GM18951 (cell line): ENCODE data around the gene SETD7.

Experiments used
- POLR2A ChIP-seq: IDR thresholded peaks from 4 replicates; pipeline ENCODE4 v1.6.1; 2011; ENCODE audit warnings: mild to moderate bottlenecking; ENCODE audit not compliant: insufficient read length, insufficient read depth; ENCODE audit errors: extremely low read depth
- in situ Hi-C: fragments of 300-500 bp; cut with MboI; formaldehyde crosslinking; loops from one replicate; pipeline ENCODE4 v1.12.0; 2022; ENCODE audit warnings: low sequenced_read_pairs, mixed read lengths, inconsistent platforms; ENCODE audit not compliant: unreplicated experiment

SETD7 gene

DNA sequence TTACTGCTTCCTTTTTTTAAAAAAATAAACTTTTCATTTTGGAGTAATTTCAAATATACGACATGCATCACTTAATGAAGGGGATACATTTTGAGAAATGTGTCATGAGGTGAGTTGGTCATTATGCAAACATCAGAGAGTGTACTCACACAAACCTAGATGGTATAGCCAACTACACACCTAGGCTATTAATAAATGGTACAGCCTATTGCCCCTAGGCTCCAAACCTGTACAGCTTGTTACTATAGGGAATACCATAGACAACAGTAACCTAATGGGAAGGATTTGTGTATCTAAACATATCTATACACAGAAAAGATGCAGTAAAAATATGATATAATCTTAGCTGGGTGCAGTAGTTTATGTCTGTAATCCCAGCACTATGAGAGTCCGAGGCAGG, 29.1 kb downstream of the SETD7 start:
- in situ Hi-C loops, result no loop called here
- no peak for TF ChIP-seq POLR2A

DNA sequence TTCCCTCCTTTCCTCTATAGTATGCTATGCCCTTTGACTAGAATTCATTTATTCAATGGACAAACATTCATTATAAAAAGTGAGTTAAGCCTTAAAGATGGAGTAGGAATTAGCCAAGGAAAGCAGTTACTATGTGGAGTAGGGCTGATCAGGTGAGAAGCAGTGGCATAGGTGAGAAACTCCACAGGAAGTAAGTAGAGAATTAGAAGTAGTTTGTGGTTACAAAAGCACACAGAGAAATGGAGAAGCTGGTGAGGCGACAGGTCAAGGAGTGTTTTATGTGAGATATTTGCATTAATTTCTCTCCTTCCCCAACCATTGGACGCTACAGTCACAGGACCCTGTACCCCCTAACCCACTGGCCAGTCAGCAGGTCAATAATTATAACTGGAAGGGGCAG, 30.6 kb downstream of the SETD7 start:
- no peak for TF ChIP-seq POLR2A
- in situ Hi-C loops, result no loop called here

GRCh38 chr4:139524062-139524631, 31.9 kb downstream of the SETD7 start:
- in situ Hi-C loops, result no loop called here
- no peak for TF ChIP-seq POLR2A

DNA sequence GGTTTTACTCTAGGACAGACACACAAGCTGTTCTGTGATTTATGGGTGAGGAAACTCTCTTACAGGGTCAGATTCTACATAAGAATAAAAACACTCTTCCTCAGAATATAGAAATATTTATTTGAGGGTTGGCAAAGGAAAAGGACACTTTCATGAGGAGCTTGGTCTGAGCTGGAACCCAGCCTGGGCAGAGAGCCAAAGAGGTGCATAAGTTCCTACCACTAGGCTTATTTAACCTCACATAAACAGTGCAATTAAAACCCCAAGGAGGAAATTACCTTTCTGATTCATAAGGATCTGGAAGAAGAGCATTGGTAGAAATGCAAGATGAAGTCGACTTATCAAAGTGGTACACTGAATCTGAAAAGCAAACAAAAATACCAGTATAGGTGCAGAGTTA, 32.9 kb downstream of the SETD7 start:
- TF ChIP-seq POLR2A, result no peak
- in situ Hi-C loops, result no loop called here

- no peak for TF ChIP-seq POLR2A
- in situ Hi-C loops, result no loop called here
Measured at GRCh38 chr4:139522457-139522856, 33.6 kb downstream of the SETD7 start.

- in situ Hi-C loops, result no loop called here
- no peak for TF ChIP-seq POLR2A
Measured at GRCh38 chr4:139521754-139522401, 34.1 kb downstream of the SETD7 start.

DNA sequence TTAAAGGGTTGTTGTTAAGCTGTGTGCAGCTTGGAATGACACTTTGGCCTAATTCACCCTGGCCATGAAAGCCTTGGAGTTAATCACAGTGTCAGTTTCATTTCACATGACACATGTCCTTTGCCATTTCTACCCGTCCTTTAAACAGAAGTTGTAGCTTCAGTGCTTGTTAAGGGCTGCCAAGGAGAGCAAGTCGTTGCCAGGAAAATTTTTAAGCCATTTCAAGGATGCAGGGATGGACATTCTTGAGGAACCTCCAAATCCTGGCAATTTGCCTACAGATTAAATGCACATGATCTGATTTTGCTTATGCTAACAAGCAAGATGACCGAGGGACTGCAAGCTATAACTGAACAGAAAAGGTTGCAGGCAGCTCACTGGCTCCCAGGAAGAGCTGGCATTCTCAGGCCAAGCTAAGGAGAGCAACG, 40.5 kb downstream of the SETD7 start:
- in situ Hi-C loops, result no loop called here
- no peak for TF ChIP-seq POLR2A

DNA sequence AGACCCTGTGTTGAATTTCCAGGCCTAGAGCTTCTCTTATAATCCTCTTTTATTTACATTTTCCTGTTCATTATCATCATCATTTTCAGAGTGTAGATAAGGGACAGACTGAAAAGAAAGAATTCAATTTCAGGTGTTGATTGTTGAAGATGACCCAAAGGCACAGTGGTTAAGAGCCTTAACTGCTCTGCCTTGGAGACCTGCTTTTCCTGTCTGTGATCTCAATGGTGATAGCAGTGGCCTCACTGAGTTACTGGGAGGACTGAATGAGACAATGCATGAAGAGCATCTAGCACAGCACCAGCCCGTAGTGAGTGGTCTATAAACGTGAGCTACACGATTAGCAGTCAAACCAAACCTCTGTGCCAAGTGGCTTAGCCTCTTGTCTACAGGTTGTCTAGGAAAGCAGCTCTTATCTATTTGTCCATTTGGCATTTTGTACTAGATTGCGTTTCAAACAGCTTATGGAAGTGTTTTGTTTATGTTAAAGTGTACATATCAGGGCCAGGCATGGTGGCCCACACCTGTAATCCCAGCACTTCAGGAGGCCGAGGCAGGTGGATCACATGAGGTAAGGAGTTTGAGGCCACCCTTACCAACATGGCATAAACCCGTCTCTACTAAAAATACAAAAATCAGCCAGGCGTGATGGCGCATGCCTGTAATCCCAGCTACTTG, 41.5 kb downstream of the SETD7 start:
- TF ChIP-seq POLR2A, result no peak
- in situ Hi-C loops, result no loop called here

DNA sequence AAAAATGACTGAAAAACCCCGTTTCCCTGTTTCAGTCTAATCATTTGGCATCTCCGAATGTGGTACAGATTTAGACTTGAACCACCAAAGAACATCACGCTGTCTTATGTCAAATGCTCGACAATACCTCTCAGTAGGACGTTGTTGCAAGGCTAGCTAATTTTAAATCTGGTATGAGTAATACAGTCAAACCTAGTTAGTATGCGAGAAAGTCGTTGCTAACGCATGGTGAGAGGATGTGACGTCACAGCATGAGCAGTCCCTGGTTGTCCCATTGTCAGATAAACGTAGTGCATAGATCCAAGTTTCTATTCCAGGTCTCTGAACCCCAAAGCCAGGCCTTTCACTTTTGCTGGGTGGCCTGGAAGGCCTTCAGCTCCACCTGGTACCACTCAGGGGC, 44.7 kb downstream of the SETD7 start:
- in situ Hi-C loops, result no loop called here
- no peak for TF ChIP-seq POLR2A

GRCh38 chr4:139509727-139510410, 46.1 kb downstream of the SETD7 start:
- in situ Hi-C loops, result no loop called here
- no peak for TF ChIP-seq POLR2A

- in situ Hi-C loops, result no loop called here
- no peak for TF ChIP-seq POLR2A
Measured at GRCh38 chr4:139508581-139509237, 47.3 kb downstream of the SETD7 start.

DNA sequence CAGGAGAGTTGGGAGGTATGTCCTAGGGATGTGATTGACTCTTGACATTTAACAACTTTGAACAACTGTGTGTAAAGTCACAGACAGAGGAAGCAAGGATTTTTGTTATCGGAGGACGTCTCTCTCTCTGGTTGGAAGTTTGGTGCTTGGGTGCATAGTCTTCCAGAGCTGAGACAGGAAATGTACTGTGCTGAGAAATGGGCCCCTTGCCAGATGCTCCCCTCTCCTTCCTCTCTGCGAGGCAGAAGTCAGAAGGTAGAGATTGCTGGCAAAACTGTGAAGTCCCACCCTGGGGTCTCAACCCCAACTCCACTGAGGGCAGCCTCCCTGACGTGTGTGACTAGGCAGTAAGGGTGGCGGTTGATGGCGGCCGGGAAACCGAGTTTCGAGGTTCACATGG, 49.2 kb downstream of the SETD7 start:
- TF ChIP-seq POLR2A, result no peak
- in situ Hi-C loops, result no loop called here

GRCh38 chr4:139503622-139504166, 52.3 kb downstream of the SETD7 start:
- no peak for TF ChIP-seq POLR2A
- in situ Hi-C loops, result no loop called here
